NK-92 treated with Interleukin-12 subunit alpha and Interleukin-12 subunit beta, amount 100 ng/mL, for 24 hours (cell line): ENCODE measurements around the gene PPP1R13B.

Experiments
- DNase-seq: peaks from one replicate; lab custom pipeline; 2025; lab: John Stamatoyannopoulos, UW

PPP1R13B gene

GRCh38 chr14:103731481-103731880 is 115.9 kb downstream of the PPP1R13B start:
- no peak for DNase-seq

- no peak for DNase-seq
These were observed 116.8 kb downstream of the PPP1R13B start for GRCh38 chr14:103730490-103731035.

GRCh38 chr14:103729496-103730448 is 117.6 kb downstream of the PPP1R13B start:
- DNase-seq, result no peak

GRCh38 chr14:103728721-103729120 is 118.7 kb downstream of the PPP1R13B start:
- DNase-seq, result no peak

- DNase-seq, result no peak
These were observed 119.2 kb downstream of the PPP1R13B start for GRCh38 chr14:103728141-103728540.

- DNase-seq, result no peak
These were observed 119.9 kb downstream of the PPP1R13B start for GRCh38 chr14:103727313-103727980.

- no peak for DNase-seq
These were observed 120.9 kb downstream of the PPP1R13B start for GRCh38 chr14:103726474-103726873.

GRCh38 chr14:103725739-103726395 is 121.5 kb downstream of the PPP1R13B start:
- DNase-seq, result no peak

- DNase-seq, result no peak
These were observed 122.2 kb downstream of the PPP1R13B start for GRCh38 chr14:103725001-103725682.

GRCh38 chr14:103724116-103724515 is 123.3 kb downstream of the PPP1R13B start:
- DNase-seq, result no peak

- no peak for DNase-seq
These were observed 123.7 kb downstream of the PPP1R13B start for GRCh38 chr14:103723748-103724081.

- DNase-seq, result no peak
These were observed 125.8 kb downstream of the PPP1R13B start for GRCh38 chr14:103721334-103722120.

GRCh38 chr14:103719751-103720150 is 127.6 kb downstream of the PPP1R13B start:
- no peak for DNase-seq

GRCh38 chr14:103718572-103718971 is 128.8 kb downstream of the PPP1R13B start:
- no peak for DNase-seq

- DNase-seq, result no peak
These were observed 130.4 kb downstream of the PPP1R13B start for GRCh38 chr14:103716899-103717411.

GRCh38 chr14:103716091-103716801 is 131.1 kb downstream of the PPP1R13B start:
- no peak for DNase-seq

- DNase-seq, result peak; percentile 99
These were observed 132.0 kb downstream of the PPP1R13B start, which contains the start of the genes XRCC3 and ZFYVE21 for GRCh38 chr14:103715052-103716000. Gene XRCC3, minus strand, starts transcription at chr14:103715451. Its CDS starts 4,364 bp downstream, at chr14:103711087. Gene ZFYVE21, plus strand, starts transcription at chr14:103715810. Its CDS starts 32 bp downstream, at chr14:103715842.

GRCh38 chr14:103714063-103714724 is 133.2 kb downstream of the PPP1R13B start:
- DNase-seq, result no peak
